ENCODE data around the gene LRRC15.

Gene LRRC15

DNA sequence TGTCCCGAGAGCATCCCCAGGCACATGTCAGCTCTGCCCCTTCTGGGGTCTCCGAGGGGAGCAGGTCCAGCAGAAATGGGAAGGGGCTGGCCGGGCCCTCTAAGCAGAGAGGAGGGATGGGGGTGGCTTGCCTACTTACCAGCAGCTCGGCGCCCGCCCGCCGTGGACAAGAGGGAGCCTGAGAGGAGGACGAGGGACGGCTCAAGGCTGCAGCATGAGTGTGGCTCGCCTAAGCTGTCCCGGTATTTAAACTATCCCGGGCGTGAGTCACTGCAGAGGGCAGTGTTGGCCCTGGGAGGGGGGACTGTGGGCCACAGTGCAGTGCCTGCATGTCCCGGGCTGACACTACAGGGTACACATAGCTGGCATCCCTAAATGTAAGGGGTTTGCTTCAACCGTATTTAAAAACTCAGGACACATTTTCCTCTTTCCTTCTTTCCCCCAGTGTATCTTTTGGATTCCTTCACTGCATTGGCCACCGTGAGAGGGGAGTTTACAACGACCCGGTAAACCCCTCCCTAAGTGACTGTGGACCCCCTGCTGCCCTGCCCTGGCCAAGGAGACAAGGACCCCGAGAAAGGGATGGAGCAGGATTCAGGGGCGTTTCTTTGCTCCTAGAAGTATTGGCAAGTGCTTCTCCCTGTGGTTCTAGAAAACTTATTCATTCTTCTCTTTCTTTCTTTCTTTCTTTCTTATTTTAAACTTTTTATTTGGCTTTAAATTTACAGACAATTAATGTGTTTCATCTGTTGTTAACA, at the start of gene LRRC15:
Gene LRRC15 (minus strand): TSS at position 222 of the 758 bp plus-strand sequence. CDS start 8,700 bp downstream, outside the sequence.
- no peak for DNase-seq

DNA sequence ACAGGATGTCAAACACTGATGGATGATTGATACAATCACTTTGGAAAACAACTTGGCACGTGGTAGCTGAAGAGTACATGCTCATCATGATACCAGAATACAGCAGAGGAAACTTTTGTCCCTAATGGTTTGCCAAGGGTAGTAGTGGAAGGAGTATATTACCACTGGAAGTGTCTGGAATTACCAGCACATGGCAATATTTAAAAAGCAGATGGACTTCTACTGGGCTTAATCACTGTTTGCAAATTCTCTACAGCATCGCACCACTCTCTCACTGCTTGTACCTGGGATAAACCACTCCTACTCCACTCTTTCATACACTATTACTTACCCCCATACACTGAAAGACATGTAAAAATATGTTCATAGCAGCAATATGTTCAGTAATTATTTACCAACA, 49.1 kb upstream of the LRRC15 start:
- DNase-seq = no peak

DNA sequence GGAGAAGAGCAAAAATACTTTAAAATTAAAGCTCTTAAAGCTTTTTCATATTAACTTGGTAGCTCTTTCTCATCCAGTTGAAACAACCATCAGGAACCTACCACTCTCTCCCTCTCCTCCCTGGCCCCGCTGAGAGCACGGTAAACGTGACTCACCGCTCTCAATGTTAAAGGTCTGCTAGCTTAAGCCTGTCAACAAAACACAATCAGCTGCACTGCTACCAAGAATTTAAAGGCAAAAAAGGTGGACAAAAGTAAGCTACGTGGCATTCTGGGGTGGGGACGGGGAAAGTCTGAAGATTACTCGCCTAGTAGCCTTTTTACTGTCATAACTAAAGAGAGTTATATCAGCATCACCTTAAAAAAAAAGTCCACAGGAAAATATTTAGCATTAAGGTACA, 37.9 kb upstream of the LRRC15 start:
- no peak for DNase-seq

DNA sequence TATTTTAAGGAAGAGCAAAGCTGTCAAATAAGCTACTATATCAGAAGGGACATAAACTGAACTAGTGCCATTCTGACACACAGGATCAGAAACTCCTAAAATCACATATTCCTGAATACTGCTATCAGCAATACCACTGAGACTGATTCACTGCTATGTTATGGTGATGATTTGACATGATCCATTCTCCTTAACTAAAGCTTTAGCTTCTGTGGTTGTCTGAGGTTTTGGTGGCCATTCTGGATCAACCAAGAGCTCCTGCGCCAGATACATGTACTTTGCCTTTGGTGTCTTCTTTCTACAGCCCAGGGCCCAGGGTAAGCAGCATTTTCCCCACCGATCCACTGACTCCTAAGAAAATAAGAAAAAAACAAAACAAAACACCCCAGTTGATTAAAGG, 36.2 kb upstream of the LRRC15 start:
- DNase-seq = no peak

DNA sequence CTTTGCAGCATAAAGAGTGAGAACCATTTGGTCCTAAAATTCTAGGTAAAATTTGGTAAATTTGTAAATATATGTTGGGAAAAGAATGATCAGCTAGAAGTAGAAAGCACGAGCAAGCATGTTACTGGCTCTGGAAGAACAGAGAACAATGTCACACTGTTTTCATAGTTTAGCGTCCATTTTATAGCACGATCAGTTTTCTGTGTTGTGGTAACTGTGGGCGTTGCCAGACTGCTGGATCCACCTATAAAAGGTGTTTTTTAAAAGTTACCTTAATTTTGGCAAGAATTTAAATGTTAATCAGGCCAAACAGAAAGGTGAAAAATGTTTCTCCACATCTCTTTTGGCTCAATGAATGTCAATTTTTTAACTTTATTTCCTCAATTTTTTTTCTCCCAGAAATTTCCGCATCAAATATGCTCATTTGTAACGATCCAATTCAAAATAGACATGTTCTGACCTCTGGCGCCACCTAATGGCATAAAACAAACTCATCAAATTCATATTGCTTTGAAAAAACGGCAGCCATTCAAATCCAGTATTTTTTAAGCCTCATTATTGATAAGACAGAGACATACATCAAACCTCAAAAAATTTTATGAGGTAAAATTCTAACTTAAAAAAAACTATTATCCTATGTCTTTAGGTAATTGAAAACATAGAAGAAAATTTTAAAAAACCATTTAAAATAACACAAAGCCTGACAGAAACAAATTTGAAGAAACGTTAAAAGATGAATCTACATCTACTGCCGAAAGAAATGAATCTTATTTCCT, 35.0 kb upstream of the LRRC15 start:
- DNase-seq = peak; percentile 70

DNA sequence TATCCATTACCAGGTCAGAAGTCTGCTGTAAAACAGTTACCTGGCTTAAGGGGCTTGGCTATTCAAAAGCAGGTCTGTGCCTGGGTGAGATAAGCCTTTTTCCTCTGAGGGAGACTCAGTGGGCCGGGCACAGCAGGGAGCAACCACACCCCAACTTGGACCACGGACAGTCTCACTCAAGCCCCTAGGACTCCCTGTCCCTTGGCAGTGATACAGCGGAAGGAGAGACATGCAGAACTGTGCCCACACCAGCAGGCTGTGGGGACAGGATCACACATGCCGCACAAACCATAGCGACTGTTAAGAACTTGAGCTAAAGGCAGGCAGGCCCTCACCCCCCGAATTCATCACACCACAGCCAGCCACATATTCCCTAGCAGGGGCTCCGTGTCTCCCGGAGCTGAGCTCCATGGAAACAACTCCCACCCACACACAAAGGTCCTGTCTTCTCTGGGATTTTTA, 32.4 kb upstream of the LRRC15 start:
- no peak for DNase-seq

DNA sequence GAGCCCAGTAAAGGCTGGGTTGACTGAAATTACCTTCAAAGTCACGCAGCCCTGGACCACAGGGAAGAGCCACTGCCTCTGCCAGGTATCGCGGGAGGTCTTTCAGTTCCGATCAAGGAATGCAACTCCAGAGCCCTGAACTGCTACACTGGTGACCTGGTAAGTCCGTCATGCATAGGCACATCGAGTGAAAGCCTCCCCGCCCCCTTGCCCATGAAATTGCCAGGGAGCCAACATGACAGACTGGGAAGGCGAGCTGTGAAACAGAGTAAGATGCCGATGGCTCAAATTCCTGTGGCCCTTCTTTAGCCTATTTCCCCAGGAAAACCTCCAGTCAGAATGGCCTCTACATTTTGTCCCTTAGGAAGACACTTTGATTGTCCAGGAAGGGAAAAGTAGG, 31.8 kb upstream of the LRRC15 start:
- no peak for DNase-seq

DNA sequence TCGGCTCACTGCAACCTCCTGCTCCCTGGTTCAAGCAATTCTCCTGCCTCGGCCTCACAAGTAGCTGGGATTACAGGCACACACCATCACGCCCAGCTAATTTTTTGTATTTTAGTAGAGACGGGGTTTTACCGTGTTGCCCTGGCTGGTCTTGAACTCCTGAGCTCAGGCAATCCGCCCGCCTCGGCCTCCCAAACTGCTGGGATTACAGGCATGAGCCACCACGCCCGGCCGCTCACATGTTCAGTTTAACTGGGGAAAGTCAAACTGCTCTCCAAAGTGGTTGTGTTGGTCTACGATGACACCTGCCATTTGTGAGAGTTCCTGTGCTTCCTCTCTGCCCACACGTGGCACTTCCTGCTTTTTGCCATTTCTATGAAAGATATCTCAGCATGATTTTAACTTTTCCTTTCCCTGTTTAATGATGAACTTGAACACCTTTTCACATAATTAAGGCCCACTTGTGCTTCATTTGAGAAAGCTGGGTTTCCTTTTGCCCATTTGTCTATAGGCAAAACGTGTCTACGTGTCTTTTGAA, 30.4 kb upstream of the LRRC15 start:
- DNase-seq = no peak

DNA sequence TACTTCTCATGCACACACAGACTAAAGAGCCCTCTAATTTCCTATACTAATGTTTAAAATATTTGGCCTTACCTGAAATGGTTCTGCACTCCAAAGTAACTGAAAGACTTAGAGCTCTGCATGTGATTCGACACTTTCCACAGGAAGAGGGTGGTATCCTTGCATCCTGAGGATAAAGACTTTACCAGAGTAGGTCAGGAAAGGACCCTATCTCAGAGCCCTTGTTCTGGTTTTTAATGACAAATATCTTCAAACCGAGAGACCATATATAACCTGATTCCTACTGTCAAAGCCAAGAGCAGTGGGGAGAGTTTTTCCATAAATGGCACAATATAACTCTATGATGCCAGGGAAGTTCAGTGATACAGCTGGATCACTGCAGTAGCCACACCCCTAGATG, 29.6 kb upstream of the LRRC15 start, which contains the start of gene GP5:
Gene GP5 (minus strand): TSS at position 101 of the 400 bp plus-strand sequence. CDS start 984 bp downstream, outside the sequence.
- no peak for DNase-seq

DNA sequence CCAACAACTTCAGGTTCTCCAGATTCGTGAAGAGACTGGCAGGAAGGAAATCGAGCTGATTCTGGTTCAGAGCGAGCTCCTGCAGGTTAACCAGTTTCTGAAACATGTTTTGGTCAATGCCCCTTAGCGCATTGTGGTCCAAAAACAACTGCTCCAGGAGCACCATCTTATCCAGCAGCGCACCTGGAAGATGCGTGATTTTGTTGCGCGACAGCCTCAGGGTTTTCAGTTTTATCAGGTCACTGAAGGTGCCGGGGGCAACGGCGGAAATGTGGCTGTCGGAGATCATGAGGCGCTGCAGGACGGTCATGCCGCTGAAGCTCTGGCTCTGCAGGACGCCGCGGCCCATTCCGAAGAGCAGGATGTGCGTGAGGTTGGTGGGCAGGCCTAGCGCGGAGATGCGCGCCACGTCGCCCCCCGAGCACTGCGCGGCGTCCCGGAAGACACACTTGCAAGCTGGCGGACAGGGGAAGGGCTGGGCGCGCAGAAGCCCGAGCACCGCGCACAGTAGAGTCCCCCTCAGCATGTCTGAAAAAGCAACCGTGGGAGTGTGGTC, 28.3 kb upstream of the LRRC15 start:
- DNase-seq = no peak

DNA sequence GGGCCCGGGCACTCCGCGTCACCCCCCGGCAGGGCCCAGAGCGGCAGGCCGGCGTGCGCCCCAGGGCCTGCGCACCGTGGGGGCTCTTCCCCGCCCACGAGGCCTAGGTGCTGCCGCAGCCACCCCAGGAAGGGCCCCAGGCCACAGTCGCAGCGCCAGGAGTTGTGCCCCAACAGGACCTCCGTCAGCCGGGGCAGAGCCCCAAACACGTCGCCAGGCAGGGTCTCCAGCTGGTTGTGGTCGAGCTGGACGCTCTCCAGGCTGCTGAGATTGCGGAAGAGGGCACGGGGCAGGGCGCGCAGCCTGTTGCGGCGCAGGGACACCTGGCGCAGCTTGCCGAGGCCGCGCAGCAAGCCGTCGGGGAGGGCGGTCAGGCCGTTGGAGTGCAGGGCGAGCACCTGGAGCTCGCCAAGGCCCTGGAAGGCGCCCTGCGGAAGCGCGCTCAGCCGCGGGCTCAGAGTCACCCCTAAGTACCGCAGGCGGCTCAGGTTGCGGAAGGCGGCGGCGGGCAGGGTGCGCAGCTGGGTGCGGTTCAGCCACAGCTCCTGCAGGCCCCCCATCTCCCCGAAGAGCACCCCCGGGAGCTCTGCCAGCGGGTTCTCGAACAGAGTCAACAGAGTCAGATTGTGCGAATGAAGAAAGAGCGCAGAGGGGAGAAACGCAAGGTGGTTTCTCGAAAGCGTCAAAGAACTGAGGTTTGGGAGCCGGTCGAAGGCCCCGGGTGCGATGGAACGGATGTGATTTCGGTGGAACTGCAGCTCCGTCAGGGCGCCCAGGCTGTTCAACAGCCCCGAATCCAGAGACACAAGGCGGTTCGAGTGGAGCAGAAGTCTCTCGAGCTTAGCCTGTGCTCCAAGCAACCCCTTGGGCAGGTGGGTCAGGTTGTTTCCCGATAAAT, 27.6 kb upstream of the LRRC15 start:
- no peak for DNase-seq

DNA sequence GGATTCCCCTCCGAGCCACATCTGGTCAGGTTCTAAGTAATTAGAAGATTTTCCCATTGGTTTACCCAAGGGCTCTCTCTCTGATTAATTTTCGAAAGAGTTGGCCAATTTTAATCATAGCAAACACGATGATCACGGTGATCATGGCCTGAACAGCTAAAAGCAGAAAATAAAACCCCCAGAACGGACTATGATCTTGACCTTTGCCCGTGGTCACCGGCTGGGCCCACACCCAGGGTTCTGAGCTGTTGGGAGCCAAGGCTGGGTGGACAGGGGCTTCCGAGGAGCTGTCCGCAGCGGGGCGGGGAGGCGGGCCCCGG, 27.0 kb upstream of the LRRC15 start:
- DNase-seq = no peak

DNA sequence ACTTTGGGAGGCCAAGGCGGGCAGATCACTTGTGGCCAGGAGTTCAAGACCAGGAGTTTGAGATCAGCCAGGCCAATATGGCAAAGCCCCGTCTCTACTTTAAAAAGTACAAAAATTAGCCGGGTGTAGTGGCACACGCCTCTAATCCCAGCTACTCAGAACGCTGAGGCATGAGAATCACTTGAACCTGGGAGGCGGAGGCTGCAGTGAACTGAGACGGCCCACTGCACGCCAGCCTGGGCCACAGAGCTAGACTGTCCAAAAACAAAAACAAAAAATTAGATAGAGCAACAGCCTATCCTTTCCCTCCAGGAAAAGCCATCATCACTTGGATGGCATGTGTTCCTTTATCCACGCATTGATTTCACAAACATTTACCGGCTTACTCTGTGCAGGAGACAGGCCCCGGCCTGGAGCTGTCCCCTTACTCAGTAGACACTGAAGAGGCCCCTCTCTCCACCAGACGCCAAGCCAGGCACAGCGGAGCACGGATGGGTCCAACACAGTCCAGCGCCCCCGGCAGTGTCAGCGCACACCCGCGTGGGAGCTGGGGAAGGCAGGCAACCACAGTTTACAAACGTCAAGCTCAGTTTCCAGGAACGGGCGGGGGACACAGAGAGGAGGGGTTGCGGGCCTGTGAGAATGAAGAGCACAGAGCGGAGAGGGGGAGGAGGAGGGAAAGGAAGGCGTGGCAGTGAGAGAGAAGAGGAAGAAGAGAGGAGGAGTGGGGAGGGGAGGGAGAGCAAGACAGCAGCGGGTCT, 26.4 kb upstream of the LRRC15 start:
- no peak for DNase-seq

DNA sequence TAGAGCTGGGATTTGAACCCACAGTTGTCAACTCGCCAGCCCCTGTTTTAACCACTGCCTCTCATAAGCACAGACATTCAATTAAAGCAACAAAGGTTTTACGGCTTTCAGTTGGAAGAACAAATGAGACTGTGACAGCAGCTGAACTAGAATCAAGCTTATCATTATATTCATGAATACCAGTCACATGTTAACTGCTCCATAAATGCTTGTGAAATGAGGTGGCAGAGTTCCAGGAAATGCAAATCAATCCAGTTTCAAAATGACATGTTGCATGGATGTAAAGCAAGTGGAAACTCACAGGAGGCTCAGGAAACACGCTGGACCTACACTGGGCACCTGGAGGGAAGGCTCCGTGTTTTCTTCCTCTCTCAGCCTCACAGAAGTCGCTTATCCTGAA, 25.7 kb upstream of the LRRC15 start:
- peak; percentile 92 for DNase-seq

DNA sequence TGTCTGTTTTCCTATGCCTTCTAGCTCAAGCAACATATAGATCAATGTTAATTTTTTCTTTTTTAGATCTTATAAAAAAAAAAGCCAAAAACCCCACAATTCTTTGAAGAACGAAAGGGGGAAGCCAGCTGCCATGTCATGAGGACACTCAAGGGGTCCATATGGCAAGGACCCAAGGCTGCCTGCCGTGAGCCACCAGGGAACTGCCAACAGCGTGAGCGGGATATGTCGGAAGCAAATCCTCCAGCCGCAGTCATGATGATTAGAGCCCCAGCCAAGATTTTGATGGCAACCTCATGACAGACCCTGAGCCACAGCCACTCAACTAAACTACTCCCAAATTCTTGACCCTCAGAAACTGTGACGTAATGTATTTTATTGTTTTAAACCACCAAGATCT, 23.0 kb upstream of the LRRC15 start:
- no peak for DNase-seq

DNA sequence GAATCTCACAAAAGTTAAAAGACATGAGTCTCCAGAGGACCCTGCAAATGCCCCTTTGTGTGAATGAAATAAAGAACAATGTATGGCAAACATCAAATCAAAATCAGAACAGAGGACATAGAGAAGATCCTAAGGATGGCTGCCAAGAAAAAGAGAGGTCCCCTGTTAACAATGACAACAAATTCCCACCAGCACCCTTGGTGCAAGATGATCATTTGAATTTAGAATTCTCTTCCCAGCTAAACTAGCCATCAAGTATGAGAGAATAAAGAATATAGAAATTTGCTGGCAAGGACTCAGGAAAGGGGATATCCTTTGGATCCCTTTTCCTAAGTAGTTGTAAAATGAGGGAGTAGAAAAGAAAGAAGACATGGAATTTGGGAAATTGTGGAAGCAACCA, 21.3 kb upstream of the LRRC15 start:
- DNase-seq = no peak

DNA sequence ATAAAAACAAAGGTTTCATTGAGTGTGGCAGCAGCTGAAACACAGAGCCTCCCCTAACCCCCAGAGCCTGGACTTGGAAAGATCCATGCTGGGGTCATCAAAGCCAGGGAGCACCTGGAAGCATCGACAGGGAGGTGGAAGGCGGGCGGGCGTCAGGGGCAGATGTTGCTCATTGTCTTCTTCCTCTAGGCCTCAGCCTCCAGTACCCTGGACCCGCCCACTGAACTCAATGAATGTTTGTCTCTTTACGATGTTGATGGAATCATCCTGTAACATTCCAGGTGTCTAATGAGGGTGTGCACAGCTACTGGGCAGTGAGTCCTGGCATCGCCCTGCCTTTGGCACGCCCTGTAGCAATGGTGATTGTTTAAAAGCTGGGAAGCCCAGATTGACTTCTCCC, 19.7 kb upstream of the LRRC15 start:
- no peak for DNase-seq

DNA sequence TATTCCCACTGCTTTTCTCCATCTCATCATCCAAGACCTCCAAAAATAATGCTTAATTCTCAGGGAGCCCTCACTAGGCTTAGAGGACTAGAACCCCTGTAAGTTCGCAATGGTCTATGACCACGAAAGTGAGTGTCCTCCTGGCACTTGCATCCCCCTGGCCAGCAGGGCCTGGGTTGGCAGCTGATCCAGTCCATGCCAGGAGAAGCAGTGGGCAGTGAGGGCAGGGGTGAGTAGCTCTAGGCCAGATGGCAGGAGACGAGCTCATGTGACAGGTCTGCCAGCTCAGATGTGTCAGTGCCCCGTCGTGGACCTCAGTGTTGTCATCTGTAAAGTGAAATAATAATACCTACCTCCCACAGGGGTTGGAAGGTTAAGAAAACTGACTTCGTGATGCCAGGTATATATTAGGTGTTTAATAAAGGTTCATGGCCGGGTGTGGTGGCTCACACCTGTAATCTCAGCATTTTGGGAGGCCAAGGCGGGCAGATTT, 18.4 kb upstream of the LRRC15 start:
- no peak for DNase-seq

DNA sequence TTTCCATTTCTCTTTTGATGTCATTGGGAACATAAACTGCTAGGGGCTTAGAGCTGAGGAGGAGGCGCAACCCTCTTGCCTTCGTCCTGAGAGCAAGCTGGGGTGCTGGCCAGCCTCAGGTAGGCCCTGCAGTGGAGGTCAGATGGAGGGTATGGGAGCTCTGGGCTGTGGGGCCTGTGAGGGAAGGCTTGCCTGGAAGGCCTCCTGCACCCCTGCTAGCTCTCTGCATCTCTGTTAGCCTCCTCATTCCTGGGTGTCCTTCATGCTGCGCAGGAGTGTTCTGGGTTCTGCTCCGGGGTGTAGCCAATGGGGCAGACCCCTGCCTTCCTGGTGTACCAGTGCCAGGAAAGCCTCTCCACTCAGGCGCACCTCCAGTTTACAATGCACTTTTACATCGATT, 17.7 kb upstream of the LRRC15 start:
- no peak for DNase-seq

DNA sequence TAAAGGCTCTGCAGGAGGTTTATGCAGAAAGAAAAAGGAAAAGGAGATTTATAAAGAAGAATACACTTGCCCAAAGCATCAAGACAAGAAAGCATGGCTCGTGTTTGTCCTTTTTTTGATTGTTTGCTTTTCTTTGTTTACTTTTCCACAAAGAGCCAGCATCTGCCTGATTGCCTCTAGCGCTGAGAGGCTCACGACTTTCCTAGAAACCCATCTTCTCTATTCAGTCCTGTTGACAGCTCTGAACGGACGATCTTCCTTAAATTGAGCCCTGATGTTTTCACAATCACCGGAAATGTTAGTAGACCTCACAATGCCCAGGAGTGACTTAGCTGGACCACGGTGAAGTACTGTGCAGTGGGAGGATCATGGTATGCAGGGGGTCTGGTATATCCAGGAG, 17.1 kb upstream of the LRRC15 start:
- DNase-seq = peak; percentile 40

DNA sequence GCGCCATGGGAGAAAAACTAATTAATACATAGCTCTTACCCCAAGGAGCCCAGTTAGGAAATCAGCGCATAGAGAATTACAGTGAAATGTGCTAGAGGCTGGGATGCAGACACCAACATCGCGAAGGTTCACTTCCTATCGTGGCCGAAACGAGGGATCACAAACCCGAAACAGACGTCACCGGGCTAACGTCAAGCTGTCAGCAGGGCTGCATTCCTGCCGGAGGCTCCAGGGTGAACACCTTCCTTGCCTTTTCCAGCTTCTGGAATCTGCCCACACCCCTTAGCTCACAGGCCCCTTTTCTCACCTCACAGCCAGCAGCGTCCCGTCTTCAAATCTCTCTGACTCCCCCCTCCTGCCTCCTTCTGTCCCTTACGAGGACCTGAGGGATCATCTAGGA, 16.5 kb upstream of the LRRC15 start:
- DNase-seq = no peak

DNA sequence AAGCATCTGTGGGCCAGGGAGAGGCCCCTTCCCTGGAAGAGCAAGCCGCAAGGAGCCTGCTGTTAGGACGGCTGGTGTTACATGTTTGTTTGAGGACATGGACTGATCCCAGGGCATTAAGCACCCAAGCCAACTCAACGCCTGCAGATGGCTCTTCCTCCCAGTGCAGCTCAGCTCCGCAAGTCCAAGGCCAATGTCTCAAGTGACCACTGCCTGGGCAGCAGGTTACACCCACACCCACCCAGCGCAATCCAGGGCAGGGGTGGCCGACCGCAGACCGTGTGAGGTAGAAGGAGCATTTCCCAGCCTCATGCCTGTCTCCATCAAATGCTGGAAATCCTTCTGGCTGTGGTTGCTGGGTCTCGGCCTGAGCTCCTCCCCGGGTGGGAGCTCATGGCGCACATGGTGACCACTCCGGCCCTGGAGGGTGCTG, 15.0 kb upstream of the LRRC15 start:
- DNase-seq = no peak

Data from COR-L47 (cell line).